NB4 (cell line): ENCODE results near the gene THADA.
"Not testable (repeated sequence)": the region's sequence is repeated elsewhere in the genome, so short reads cannot be mapped to it uniquely, and the experiment has no call there.

Experiments
- CTCF ChIP-seq: IDR thresholded peaks from one replicate; pipeline ENCODE4 v1.5.1; 2012; ENCODE audit warnings: low read depth, low read length
- POLR2A ChIP-seq: IDR thresholded peaks from 2 replicates; pipeline ENCODE4 v1.6.1; 2011; ENCODE audit warnings: mild to moderate bottlenecking; ENCODE audit not compliant: insufficient read length; ENCODE audit errors: extremely low read depth
- TF ChIP-seq, protein P1 (sequence below): IDR thresholded peaks from 2 replicates; pipeline ENCODE4 v1.6.1; 2011; ENCODE audit warnings: low read depth, low read length

GRCh38 chr2:43548381-43548780, 47.5 kb downstream of the THADA start:
- not testable (repeated sequence) for TF ChIP-seq CTCF, POLR2A
- TF ChIP-seq, protein P1, sequence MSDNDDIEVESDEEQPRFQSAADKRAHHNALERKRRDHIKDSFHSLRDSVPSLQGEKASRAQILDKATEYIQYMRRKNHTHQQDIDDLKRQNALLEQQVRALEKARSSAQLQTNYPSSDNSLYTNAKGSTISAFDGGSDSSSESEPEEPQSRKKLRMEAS = not testable (repeated sequence)
